GM19324 (cell line): ENCODE results near the gene DIPK1A.
A peak's percentile ranks its signal among the peaks of the same experiment; 100 is the strongest.
"Not testable (repeated sequence)": the region's sequence is repeated elsewhere in the genome, so short reads cannot be mapped to it uniquely, and the experiment has no call there.

Experiments used
- ATAC-seq: cut with Tn5 transposase; IDR thresholded peaks from one replicate; pipeline ENCODE4 v1.9.1; 2021; ENCODE audit warnings: mild to moderate bottlenecking, moderate library complexity; ENCODE audit not compliant: unreplicated experiment, low FRiP score

Gene DIPK1A

DNA sequence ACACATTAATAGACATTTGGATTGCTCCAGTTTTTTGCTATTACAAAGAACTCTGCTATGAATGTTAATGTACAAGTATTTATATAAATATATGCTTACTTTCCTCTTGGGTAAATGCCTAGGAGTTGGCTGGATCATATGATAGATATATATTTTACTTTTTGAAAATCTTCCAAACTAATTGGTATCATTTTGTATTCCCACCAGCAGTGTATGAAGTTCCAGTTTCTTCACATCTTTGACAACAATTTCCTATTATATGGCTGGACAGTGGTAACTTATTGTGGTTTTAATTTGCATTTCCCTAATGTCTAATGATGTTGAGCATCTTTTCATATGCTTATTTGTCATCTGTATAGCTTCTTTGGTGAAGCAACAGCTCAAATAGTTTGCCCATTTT, 23.8 kb upstream of the DIPK1A start:
- no peak for ATAC-seq

DNA sequence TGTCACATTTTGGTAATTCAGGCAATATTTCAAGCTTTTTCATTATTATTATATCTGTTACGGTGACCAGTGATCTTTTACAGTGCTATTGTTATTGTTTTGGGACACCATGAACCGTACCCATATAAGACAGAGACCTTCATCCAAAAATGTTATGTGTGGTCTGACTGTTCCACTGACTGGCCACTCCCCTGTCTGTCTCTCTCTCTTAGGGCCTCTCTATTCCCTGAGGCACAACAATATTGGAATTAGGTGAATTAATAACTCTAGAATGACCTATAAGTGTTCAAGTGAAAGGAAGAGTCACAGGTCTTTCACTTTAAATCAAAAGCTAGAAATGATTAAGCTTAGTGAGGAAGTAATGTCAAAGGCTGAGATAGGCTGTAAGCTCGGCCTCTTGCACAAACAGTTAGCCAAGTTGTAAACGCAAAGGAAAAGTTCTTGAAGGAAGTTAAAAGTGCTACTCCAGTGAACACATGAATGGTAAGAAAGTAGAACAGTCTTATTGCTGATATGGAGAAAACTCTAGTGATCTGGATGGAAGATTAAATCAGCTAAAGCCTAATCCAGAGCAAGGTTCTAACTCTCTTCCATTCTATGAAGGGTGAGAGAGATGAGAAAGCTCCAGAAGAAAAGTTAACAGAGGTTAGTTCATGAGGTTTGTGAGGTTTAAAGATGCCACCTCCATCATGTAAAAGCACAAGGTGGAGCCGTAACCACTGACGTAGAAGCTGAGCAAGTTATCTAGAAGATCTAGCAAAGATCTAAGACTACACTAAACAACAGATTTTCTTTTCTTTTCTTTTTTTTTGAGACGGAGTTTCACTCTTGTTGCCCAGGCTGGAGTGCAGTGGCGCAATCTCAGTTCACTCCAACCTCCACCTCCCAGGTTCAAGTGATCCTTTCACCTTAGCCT, 19.7 kb upstream of the DIPK1A start:
- ATAC-seq = peak; percentile 46

DNA sequence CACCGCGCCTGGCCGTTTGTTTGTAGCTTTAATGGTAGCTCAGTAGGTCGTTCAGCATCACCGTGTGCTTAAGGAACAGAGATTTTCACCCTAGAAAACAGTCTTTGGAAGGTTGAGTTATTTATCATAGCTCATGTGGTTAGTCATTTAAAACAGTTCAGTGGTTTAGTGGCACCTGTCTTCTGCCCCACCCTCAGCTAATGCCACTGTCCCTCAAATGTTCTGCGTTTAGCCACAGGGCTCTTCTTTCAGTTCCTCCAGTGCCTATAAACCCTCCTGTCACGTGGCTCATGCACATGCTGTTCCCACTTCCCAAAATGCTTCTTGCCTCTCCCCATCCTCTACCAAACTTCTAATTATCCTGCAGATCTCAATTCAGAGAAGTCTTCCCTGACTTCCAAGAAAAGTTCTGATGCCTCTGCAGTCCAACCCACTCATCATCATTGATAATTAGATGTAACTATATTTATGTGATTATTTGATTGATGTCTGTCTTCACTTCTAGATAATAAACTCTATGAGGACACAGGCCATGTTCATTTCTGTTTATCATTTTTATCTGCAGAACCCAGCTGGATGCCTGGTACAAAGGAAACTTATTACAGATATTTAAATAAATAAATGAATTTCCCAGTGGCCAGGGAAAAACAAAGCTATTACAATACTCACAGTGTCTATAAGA, 14.4 kb upstream of the DIPK1A start:
- peak; percentile 73 for ATAC-seq

DNA sequence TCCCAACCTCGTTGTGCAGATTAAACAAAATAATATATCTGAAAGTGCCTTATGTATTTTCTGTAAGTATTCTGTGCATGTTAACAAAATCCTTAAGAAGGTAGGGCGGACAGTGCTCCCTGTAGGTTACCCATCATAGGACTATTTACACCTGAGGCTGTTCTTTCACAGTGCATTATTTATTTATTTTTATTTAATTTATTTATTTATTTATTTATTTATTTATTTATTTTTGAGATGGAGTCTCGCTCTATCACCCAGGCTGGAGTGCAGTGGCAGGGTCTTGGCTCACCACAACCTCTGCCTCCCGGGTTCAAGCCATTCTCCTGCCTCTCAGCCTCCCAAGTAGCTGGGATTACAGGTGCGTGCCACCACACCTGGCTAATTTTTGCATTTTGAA, 12.8 kb upstream of the DIPK1A start:
- ATAC-seq = not testable (repeated sequence)

DNA sequence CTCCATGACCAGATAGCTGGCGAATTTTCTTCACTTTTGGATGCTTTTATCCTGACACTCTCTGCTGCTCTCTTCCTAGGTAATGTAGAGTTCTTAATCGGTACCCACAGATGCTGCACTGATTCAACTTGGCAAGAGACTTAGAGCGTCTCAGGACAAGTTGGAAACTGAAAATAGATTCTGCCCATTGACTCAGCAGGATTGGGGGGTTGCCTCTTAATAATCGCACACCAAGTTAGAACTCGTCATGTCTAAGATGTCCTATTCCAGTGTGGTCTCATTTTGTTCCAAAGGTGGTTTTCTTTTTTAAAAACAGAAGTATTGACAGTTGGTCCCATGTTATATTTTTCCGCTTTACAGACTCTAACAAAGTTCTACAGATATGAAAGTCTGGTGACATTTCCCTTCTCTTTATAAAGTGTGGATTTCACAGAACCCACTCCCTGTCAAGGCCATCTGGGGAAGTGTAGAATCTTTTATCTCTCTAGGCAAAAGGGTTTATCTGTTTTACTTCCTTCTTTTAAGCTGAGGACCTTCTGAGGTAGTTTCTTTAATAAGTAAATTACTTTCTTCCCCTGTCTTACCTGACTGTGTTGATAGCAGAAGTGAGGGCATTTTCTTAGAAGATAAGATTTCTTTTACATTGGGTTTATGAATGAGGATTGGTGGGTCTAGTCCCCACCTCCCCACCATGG, 12.1 kb upstream of the DIPK1A start:
- no peak for ATAC-seq

DNA sequence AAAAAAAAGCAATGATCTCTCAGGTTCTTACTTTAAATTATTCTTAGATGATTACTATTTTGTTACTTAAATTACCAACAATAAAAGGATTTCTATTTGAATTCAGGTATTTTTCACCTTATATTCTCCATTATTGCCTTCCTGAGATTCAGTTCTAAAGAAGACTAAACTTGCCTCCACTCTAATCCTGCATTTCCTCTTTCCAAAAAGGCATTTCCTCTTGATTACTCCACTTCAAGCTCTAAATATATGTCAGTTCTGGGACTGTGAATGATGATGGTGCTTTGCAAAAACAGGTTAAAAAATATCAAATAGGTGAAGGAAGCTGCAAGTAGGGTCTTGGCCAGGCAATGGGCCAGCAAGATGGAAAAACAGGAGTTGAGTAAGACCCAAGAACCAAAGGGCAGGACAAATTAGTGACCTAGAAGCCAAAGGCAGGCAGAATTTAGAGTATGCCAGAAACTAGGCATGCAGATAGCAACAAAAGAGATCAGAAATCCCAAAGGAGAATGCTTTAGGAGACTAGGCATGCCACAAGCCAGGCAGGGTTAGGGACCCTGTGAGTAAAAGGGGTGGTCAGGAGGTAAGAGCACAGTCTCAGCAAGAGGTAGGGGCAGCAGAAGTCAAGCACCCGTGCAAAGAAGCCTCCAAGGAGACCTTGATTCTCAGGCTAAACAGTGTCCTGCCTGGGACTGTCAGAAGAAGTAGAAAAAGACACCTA, 11.3 kb upstream of the DIPK1A start:
- no peak for ATAC-seq

DNA sequence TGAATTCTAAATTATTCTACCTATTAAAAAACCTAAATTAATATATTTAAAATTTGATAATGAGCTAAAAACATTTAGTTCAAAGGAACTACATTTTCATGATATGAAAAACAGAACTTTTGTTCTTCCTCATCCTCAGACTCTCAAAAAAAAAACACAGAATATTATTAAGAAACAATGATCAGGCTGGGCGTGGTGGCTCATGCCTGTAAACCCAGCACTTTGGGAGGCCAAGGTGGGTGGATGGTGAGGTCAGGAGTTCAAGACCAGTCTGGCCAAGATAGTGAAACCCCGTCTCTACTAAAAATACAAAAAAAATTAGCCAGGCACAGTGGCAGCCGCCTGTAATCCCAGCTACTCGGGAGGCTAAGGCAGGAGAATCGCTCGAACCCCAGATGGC, 10.7 kb upstream of the DIPK1A start:
- not testable (repeated sequence) for ATAC-seq

DNA sequence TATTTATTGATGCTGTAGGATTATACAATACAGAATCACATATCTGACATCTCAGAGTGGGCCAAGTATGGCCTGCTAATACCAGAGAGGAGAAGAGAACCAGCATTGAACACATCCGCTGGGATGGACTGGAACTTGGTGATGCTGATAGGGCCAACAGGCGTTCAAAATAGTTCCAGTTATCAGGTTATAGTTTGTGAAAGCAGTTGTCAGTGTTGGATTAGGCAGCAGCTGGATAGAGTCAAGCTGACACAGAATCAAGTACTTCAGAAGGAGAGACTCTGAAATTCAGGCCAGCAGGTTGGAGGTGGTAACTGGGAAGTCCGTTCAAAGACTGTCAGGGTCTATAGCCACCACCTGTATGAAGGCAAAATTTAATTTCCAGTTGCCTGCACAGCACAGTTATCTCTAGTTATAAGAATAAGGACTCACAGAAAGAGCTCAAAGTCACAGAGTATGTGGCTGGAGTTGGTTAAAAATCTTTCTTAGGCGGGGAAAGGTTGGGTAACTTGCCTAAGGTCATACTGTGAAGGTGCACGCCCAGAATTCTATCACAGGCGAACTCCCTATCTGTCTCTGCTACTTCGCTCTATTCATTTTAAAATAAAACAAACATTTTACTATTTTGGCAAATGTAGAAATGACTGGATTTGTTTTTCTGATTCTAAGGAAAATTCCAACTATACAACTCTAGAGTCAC, 9.9 kb upstream of the DIPK1A start:
- no peak for ATAC-seq

DNA sequence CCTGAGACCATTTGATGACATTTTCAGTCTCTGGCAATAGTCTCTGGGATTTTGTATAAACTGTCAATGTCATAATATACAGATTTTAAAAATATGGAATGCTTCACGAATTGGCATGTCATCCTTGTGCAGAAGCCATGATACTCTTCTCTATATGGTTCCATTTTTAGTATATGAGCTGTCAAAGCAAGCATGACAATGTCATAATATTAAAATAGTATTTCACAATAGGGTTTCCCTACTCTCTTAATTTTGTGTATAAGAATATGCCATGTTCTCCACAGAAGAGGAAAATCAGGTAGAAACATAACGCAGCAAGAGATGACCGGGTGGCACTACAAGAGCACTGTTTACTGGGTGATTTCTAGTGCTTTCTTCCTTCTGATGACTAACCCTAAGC, 8.3 kb upstream of the DIPK1A start:
- no peak for ATAC-seq

DNA sequence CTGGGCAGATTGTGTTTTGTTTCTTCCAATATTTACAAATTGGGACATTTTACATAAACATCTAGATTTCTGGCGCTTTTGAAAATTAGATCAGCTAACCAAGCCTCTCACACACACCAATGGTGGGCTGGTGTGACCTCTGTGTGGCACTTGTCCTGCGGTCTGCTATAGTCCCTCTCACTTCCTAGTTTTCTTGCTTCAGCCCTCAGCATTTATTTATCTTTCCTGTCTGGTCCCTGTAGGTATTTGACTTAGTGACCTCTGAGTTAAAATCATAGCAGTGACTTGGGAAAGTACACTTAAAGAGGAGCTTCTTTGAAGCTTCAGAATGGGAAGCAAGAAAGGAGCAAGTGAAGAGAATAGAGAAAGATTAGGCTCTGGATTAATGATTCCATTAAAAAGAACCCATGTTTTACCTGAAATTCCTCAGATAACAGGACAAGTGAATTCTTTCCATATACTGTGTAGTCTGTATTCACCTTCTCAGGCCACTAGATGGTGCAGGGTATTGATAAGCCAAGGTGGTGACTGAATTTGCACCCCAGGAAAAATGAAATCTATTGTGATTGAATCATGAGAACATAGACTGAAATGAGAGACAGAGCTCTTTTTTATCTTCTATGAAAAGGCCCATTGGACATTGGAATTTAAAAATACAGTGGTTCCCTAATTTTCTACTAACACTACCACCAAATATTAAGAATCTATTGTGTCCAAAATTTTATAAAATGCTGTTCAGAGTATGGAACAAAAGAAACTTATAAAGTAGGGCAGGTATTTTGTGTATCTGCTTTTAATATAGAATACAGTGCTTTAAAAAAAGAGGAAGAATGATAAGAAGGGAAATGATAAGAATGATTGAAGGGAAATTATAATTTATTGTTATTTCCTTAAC, 7.1 kb upstream of the DIPK1A start:
- peak; percentile 53 for ATAC-seq

DNA sequence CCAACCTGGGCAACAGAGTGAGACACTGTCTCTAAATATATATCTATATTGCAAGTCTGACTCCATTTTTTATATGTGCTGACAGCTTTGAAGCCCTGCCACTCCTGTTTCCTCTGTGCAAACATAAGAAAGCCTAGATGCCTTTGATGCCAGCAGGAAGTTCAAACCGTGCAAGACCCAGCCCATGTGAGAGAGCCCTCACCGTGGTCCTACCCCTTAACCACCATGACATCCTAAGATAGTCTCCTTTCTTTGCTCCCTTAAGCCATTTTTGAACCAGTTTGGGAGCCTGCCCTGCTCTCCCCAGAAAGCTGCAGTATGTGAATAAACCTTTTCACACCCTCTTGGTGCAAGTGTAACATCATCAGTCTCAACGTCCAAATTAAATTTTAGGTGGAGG, 3.7 kb upstream of the DIPK1A start:
- no peak for ATAC-seq

DNA sequence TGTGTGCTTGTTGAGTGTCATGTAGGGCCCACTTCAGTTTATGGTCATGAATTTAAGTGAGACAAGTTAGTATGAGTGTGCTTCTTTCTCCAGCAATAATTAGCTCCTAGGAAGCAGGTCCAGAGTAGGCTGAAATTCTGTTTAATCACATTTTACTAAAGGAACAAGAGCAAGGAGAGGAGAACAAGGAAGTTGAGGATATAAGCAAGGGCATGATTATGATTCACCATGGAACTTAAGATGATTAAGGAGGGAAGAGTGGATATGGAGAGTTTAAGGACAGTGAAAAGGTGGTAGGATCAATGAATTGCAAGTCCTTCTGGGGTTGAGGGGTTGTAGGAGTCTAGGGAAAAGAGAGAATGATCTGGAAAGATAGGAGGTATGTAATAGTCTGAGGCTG, 3.1 kb upstream of the DIPK1A start:
- ATAC-seq = no peak

DNA sequence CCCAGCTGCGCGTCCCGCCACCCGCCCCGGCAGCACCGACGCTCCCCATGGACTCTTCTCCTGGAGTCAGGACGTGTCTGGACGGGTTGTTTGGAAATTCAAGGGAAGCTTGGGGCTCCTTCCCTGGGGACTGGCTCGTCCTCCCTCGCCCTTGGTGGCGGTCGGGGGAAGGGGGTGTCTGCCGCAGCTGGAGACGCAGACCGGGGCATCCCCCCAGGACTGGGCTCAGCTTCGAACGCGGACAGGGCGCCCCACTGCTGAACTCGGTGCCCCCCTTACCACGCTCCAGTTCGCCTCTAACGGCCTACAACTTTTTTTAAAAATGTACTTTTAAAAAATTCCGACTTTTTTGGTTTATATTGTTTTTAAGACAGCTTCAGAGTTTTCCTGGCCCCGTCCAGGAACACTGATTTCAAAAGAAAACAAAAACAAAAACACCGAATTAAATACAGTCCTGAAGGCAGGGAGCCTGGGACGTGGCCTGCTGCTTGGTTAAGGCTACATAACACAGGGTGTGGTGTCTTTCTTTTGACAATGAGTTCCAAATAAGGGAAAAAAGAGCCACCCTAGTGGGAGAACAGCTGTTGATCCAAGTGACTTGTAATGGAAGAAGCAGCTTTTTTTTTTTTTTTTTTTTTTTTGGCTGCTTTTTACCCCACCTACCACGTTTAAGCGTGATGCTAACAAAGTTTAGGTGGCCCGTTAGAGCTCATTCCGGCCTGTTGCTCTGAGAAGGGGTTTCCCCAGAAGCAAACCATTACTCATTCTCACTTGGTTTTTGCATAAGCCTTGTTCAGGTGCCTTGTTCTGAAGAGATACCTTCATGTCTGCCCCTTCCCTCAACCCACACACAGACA, 862 bp upstream of the DIPK1A start:
- peak; percentile 43 for ATAC-seq

DNA sequence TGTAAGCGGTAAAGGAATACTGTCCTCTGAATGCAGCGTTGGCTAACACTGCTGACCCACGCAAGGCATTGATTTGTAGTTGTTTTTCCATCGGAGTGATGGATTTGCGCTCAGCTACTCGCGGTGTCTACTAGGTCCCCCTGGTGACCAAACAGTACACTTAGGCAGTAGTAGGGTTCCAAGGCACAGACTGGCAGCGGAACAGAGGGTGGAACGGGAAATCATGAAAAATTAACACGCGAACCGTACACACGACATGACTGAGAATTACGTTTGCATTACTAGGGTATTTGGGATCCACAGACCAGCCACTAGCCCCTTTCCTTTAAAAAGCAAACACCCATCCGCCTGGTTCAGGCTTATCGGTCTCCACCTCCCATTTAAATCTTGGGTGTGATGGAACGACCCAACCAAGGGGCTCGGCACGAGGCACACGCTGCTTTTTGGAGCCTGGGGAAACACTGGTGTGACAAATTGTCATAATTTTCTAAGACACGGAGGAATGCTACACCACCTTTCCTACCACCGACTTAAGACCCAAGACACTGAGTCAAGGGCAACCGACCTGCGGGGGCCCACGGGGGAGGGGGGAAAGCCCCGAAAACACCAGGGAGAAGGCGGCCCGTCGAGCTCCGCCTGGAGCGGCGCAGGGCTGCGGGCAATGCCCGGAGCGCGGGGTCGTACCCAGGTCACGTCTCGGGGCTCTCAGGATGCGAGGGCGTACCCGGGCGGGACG, 699 bp downstream of the DIPK1A start:
- peak; percentile 27 for ATAC-seq

DNA sequence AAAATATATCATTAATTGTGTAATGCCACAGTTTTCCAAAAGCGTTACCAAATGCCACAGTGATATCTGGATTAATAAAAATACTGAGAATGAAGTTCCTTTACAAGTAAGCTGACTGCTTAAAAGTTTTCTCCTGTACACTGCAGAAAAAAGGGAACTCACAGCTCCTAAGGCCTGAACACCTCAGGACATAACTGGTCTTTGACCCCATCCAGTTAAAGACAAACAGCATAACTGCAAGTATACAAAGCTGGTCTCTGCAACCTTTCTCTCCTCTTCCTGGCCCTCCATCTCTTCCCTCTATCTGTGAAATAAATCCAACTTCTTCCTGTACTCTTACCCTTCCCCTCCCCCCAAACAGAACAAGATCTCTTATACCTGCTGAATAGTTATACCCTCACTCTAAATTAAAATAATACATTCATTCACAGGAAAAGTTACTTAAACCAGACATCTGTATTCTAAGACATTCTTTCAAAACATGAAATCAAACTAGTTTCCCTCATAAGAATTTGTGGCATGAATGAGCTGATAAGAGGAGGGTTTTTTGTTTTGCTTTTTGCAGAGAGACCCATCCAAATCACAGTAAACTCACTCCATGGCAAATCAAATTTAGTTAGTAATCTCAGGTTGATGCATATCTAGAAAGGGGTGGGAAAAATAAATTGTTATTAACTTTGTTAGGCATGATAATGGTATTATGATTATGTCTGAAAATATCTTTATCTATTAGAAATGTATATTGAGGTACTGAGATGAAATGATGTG, 2.9 kb downstream of the DIPK1A start:
- ATAC-seq = no peak

DNA sequence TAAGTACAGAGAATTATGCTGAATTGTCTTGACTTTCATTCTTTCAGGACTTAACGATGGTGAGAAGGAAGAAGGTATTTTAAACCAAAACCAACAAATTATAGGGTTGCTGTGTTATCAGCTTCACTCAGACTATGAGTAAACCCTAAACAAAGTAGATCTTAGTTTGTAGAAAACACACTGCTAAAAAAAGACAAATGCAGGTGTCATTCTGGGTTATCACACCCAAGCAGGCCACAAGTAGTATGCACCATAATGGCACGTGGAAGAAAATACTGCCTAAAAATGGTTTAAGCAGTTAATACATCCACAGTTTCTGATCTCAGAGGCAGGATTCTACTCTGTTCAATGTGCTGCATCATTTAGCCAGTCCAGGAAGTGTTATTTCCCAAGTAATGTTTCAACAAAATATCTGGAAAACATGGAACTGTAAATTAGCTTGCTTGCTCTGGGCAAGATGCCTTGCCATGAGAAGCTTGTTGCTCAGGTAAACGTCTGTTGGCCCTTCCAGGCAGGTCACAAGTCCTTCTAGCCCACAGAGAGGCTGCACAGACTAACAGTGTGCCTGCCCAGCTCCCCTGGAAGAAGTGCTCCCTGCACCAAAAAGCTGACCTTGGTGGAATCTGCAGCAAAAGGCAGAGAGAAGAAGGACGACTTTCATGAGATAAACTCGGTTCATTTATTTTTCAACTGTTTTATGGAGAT, 4.1 kb downstream of the DIPK1A start:
- peak; percentile 30 for ATAC-seq
